HG03159 (cell line): ENCODE data around the gene ACSF3.

ENCODE experiments used
- ATAC-seq: cut with Tn5 transposase; IDR thresholded peaks from one replicate; pipeline ENCODE4 v1.9.1; 2021; ENCODE audit warnings: mild to moderate bottlenecking, moderate library complexity; ENCODE audit not compliant: unreplicated experiment

The ACSF3 gene

DNA sequence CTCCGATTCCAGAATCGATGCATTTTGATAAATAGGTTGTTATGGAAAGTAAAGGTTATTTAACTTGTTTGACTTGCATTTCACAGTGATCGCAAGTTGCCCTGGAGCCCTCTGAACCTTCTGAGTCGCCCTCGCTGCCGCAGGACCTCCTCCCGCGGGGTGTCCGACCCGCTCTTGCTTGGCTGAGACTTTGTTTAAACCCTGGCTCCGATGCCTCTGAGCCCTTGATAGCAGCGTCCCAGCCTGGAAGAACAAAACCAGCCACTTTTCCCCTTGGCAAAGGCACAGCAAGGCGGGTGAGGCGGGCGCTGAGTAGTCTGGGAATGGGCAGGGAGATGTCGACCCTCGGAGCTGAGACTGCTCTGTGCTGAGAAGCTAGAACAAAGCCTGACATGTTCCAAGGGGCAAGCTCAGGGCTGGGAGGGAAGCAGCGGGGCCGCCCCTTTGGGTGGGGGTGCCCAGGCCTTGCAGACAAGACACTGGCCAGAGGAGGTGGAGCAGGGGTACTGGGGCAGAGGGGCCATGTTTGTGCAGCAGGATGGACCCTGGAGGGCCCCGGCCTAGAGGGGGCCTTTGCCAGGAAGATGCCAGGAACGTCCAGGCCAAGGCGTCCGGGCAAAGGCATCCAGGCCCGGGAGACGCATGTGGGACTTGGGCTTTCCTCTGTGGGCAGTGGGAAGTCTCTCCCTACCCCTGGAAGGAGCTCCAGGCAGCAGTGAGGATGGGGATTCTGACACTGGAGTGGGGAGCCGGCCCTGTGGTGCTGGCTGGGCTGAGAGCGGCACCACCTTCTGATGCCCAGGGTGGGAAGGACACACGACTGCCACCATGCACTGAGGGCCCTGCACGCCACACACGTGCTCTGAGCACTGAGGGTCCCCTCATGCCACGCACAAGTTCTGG, 47.6 kb downstream of the ACSF3 start:
- ATAC-seq = no peak

DNA sequence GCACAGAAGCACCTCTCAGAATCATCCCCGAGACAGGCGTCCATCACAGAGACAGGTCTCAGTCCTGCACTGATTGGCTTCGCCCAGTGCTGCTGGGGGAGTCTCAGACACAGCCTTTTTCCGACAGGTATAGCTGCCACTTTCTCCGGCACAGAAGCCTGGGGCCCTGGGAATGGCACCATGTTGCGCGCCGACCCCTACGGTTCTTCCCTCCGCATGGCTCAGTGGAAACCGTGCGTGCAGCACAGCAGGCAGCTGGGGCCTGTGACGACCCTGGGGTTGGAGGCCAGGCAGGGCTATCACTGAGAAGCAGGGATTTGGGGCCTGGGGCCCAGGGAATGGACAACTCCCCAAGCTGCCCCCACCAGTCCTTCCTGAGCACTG, 48.2 kb downstream of the ACSF3 start:
- ATAC-seq = no peak

DNA sequence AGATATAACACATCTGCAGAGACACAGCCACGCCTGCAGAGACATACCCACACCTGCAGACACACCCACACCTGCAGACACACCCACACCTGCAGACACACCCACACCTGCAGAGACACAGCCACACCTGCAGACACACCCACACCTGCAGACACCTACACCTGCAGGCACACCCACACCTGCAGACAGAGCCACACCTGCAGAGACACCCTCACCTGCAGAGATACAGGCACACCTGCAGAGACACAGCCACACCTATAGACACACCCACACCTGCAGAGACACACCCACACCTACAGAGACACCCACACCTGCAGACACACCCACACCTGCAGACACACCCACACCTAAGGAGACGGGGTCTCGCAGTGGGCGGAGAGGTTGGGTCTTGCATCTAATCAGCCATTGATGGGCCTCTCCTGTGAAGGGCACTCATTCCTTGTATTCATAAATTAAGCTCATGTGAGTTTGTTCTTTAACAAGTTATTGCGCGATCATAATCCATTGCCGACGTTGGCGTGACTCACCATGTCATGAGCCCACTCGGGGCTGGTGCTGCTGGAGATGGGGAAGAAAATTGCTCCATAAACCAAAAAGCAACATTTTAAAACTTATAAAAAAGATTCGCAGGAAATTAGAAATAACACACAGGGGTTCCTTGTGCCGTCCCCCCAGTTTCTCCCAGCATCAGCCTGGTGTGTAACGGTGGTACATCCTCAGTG, 49.0 kb downstream of the ACSF3 start:
- ATAC-seq = no peak

DNA sequence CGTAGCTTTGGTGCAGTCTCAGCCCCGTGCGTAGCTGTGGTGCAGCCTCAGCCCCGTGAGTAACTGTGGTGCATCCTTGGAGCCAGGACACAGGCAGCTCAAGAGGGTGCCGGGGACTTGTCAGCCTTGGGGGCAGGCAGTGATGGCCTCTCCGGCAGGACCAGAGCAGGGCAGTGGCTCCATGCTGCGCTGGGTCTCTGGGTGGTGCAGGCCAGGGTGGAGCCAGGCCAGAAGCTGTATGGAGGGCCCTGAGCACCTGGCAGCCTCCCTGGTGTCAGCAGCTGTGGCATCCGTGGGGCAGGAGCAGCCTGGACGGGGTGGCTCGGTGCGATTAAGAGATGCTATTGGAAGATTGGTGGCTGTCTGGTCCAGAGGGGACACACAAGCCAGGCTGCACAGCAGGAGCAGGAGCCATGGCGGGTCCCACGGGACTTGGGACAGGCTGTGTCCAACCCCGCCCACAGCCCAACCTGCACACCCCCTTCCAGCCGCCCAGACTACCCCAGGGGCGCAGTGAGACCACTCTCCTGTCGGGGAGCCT, 49.6 kb downstream of the ACSF3 start:
- no peak for ATAC-seq

DNA sequence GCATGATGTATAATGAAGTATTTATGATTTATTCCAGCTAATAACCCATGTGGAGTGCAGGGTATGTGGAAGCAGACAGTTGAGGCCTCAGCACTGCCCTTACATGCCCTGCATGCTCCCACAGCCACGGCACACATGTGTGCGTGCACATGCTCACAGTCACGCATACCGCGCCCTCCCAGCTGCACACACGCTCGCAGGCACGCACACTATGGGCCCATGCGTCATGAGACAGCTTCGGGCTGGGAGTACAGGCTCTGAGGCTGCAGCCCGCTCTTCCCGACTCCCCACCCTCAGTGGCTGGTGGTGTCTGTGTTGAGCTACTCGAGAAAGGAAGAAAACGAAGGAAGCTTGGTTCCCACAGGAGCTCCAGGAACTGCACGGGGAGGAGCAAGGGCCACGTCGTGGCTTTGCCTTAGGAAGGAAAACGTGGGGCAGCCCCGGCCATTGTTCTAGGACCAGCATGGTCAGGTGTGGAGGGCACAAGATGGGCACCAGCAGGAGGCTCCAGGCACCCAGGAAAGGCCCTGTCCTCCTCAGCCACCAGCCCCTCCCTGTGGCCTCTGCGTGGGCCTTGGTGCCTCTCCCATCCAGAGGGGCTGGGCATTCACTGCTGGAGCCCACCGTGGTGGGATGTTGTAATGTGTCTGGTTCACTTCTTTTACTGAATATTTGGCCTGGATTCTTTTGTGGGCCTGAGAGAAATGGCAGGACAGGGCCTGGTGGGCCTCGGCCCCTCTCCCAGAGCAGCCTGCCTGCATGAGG, 50.4 kb downstream of the ACSF3 start:
- no peak for ATAC-seq

DNA sequence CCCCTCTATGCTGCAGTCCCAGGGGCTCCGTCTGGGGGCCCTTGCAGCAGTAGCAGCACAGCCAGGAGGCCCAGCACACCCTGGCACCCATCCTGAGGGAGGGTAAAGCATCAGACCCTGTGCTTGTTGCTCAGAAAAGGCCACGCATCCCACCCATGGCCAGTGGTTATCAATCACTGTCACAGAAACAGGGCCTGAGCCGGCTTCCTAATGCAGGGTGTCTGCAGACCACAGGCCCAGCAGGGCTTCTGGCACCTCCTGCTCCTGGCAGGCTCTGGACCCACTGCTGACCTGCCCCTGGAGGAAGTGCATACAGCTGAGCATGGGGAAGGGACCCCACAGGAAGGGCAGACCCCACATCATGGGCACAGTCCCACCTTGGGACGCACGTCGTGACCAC, 51.0 kb downstream of the ACSF3 start:
- ATAC-seq = no peak

DNA sequence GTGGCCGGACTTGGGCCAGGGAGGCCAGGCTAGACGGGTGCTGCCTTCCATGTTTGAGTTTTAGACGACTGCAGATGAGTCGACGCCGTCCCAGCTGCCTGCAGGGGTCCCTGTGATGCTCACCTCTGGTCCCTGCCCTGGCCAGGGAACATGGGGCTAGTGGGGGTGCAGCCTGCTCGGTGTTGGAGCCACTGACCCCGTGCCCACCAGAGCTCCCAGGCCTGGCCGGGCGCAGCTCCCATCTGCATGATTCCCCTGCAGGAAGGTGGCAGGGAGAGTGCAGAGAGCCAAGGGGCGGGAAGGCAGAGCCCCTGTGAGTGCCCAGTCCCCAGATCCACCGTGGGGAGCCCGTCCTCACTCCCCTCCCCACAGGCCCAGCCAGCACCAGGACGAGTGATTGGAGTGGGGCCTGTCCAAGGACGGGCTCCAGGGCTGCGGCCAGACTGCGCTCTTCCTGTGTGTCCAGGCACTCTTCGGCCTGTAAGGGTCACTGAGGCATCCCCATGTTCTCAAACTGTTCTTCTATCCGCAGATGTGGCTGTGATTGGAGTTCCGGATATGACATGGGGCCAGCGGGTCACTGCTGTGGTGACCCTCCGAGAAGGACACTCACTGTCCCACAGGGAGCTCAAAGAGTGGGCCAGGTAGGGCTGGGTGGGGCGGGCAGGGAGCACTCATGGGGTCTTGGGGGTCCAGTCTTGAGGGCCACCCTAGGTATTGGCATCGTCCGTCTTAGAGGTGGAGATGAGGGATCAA, 51.9 kb downstream of the ACSF3 start:
- ATAC-seq = no peak

DNA sequence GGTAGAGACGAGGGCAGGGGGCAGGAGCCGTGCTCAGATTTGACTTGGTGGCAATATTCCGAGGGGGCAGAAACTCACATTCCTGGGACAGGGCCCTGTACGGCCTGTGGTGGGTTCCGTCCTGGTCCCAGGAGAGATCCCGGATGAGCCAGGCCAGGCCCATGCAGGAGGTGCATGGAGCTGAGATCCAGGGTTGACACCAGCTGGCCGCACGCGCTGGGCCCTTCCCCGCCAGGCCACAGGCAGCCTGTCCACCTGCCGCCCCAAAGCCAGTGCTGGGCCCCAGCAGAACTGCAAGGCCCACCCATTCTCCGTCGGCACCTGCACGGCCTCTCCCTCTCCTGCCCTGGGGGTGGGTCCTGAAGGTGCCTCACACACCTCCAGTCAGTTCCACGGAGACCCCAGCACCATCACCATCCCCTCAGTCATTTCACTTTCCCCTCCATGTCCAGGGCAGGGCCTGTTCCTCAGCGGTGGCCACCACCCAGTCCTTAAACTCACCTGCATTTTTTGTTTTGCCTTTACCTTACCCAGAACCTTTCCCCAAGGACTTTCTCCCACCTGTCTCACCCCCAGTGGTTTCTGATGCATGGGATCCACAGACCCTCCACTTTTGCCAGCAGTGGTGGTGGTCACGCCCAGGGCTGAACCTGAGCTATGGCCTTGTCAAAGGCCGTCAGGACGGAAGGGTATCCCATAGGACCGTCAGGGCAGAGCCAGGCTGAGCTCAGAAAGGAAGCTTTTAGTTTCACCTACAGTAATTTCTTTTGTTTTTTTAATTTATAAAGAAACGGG, 52.8 kb downstream of the ACSF3 start:
- no peak for ATAC-seq

DNA sequence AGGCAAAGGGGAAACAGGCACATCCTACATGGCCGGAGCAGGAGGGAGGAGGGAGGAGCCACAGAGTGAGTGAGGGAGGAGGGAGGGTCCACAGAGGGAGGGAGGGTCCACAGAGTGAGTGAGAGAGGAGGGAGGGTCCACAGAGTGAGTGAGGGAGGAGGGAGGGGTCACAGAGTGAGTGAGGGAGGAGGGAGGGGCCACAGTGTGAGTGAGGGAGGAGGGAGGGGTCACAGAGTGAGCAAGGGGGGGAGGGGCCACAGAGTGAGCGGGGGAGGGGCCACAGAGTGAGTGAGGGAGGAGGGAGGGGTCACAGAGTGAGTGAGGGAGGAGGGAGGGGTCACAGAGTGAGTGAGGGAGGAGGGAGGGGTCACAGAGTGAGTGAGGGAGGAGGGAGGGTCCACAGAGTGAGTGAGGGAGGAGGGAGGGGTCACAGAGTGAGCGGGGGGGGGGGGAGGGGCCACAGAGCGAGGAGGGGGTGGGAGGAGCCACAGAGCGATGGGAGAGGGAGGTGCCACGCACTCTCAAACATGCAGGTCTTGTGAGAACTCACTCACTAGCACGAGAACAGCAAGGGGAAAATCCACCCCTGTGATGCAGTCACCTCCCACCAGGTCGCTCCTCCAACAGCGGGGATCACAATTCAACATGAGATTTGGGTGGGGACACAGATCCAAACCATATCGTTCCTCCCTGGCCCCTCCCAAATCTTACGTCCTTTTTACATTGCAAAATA, 53.6 kb downstream of the ACSF3 start:
- no peak for ATAC-seq

DNA sequence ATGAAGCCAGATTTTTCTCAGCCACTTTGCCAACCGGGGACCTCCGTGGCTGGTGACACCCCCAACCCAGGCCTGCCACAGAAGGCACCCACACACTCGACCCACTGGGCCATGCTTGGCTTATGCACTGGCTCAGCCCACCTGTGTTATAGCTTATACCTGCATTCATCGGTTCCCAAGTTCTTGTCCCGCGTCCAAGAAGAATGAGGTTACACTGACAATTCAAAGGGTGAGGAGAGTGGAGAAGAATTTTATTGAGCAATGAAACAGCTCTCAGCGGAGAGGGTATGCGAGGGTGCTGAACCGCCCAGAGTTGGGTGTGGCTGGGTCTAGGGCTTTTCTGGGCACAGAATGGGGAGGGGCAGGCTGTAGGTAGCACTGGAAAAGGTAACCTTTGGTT, 55.7 kb downstream of the ACSF3 start:
- no peak for ATAC-seq

DNA sequence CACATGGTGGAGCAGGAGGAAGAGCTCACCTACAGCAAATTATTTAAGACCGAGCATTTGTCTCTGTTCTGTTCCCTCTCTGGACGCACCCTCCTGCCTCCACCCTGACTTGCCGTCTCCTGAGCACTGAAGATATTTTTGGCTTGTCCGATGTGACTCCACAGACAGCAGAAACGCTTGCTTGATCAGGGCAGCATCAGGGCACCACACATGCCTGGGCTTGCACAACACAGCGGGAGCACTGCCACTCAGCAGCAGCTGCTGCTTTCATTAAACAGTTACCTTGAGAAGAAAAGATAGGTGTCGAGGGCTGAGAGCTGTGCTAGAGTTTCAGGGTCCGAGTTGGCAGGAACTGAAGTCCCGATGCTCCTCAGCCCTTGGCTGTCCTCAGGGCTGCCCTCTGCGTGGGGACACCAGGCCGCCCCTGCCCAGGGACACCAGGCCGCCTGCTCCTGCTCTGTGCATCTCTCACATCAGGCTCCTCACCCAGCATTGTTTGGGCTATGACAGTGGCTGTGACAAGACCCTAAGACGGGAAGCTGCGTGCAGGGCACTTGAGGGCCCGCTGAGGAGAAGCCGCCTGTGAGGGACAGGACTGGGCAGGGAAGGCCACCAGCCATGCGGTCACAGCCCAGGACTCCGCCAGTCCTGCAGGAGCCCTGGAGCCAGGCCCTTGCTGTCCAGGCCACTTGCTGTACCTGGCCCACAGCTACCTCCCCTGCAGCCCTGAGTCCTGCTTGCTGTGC, 56.6 kb downstream of the ACSF3 start:
- no peak for ATAC-seq

DNA sequence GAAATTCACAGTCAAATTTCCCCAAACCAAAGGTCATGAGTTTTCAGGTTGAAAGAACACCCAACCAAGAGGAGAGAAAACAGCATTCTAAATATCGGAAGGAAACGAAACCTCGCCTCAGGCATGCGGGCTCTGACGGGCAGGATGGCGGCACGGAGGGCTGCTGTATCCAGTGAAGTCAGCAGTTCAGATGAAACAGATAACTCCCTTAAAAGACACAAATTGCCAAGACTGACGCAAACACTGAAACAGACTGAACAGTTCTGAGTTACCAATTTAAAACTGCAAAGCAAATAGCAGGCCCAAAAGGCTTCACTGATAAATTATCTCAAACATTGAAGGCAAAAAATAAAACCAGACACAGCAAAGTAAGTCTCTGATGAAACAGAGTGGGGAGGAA, 57.3 kb downstream of the ACSF3 start:
- ATAC-seq = no peak

DNA sequence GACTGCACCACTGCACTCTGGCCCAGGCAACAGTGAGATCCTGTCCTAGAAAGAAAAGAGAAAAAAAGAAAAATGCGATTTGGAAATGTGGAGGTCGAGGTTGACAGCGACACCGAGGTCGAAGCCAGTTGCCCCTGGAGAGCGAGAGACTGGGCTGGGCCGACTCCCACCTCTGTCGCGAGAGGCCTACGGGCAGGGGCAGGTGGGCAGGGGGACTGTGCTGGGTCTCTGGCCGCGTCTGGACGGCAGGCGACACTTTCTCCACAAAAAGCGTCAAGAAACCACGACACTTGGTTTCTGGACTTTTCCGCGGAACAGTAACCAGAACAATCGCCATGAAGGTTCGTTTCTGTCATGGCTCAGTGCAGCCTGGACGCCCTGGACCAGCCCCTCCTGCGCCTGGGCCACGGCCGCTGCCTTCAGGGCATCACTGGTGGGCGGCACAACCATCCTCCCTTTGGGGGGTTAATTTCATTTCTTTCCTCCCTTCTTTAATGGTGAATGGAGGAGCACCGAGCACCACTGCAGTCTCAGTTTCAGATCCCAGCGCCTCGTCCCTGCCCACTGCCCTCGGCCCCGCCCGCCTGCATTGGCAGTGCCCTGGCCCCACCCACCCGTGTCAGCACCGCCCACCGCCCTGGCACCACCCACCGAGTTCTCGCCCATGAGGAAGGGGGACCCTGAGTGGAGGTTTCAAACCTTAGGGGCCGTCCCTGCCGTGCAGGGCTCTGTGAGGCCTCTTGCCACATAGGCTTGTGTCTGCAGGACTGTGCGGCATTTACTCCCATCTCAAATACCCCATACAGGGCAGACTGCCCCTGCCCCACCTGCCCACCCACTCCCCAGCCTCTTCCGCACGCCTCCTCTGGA, 59.4 kb downstream of the ACSF3 start:
- ATAC-seq = no peak

DNA sequence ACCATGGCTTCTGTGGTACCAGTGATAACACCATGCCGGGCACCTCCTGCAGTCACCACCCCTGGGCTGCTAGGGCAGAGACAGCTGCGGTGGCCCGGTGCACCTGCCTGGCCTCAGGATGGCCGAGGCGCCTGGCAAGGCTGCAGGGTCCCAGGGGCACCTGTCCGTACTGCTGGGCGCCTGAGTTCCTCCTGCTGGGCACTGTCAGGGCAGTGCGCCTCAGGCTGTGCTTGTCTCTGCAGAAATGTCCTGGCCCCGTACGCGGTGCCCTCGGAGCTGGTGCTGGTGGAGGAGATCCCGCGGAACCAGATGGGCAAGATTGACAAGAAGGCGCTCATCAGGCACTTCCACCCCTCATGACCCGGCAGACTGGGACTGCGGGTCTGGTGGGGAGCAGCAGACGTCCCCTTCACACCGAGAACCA, 60.2 kb downstream of the ACSF3 start:
- ATAC-seq = no peak

DNA sequence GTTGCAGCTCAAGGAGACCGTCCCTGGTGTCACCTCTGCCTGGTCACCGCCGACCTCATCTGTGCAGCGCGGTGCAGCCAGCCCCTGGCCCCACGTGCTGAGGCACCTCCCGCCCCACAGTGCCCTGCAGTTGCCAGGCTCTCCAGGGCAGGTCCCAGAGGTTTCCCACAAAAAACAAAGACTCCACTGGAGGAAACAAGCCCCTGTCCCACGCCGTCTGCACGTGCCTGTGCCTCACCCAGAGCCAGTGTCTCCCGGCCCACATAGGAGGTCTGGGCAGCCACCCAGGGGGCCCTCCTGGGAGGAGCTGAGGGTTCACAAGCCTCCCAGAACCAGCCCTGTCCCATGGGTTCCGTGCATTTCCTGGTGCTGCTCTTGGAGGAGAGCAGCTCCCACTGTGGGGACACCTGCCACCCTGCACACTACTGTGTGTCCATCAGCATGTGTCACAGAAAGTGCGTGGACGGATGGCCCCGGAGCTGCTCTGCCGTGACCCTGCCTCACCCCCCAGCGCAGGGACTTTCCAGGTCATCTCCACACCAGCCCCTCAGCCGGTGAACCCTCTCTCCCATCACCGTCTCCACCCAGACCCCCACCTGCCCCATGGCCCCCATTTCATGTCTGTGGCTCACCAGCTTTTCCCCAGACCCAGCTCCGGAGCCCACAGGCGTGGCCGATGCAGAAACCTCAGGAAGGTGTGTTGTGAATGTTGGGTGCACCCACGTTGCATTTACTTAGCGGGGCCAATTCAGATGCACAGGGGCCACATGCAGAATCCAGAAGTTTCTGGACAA, 60.9 kb downstream of the ACSF3 start:
- ATAC-seq = no peak

DNA sequence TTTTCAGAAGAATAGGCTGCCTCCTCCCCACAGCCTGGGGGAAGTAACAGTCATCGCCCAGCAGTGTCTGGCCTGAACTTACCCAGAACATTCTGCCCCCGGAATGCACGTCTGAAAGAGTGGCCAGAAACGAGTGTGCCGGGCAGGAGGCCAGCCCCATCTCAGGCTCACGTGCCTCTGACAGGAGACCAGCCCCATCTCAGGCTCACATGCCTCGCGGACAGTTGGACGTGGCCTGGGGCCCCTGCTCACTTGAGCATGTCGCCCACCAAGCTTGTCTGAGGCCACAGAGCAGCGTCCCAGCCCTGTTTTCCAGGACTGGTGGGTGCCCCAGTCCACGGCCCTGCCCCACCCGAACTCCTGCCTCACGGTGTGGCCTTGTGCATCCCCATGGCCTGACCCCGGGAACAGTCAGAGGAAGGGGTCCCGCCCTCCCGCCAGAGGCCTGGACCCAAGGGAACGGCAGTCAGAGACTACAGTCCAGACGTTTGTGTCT, 61.6 kb downstream of the ACSF3 start:
- no peak for ATAC-seq
